WTC11 (cell line): ENCODE data around the gene ZMIZ1. TPM values are rescaled to one million over a fixed set of nuclear protein-coding genes. Genes with fewer than 3 reads are reported as not detected.

Experiments used
- ATAC-seq: fragments of 200-7000 bp; cut with Tn5 transposase; 2 replicates; pipeline ENCODE4 v1.10.0; 2021; ENCODE audit warnings: mild to moderate bottlenecking, moderate library complexity
- CTCF ChIA-PET: fragments of 300-600 bp; sonication (Branson Sonifier 250); formaldehyde crosslinking; loops from one replicate; lab custom pipeline; 2021; ENCODE audit warnings: antibody characterized with exemption; lab: Charles Lee
- POLR2A ChIA-PET: fragments of 350-600 bp; sonication (Branson Sonifier 250); formaldehyde crosslinking; loops from one replicate; lab custom pipeline; 2021; ENCODE audit warnings: antibody characterized with exemption; lab: Charles Lee
- DNase-seq: peaks from one replicate; pipeline ENCODE4 v3.0.0; 2021; ENCODE audit warnings: low spot score
- H3K27ac Mint-ChIP-seq: 2 replicates; pipeline ENCODE4 v1.8.0; 2021; ENCODE audit warnings: mixed read lengths
- H3K27me3 Mint-ChIP-seq: 2 replicates; pipeline ENCODE4 v1.8.0; 2021; ENCODE audit warnings: low read depth, mild to moderate bottlenecking, moderate library complexity, mixed read lengths
- H3K36me3 Mint-ChIP-seq: 2 replicates; pipeline ENCODE4 v1.8.0; 2021; ENCODE audit warnings: mixed read lengths
- H3K4me1 Mint-ChIP-seq: 2 replicates; pipeline ENCODE4 v1.8.0; 2022; ENCODE audit warnings: mixed read lengths
- H3K4me3 Mint-ChIP-seq: 2 replicates; pipeline ENCODE4 v1.8.0; 2021; ENCODE audit warnings: mild to moderate bottlenecking, moderate library complexity, mixed read lengths
- H3K9me3 Mint-ChIP-seq: 2 replicates; pipeline ENCODE4 v1.8.0; 2021; ENCODE audit warnings: mixed read lengths
- CREM ChIP-seq: sonication (generic); formaldehyde crosslinking; IDR thresholded peaks from 2 replicates; pipeline ENCODE4 v1.8.1; 2022; ENCODE audit warnings: mild to moderate bottlenecking, missing genetic modification reagents, moderate library complexity
- EMX1 ChIP-seq: fragments of 250-450 bp; sonication (Bioruptor Pico); IDR thresholded peaks from 2 replicates; pipeline ENCODE4 v1.8.0; 2021; ENCODE audit warnings: mild to moderate bottlenecking
- ETV6 ChIP-seq: sonication (generic); formaldehyde crosslinking; IDR thresholded peaks from 2 replicates; pipeline ENCODE4 v1.8.1; 2022; ENCODE audit warnings: mild to moderate bottlenecking, missing genetic modification reagents
- GTF2I ChIP-seq: fragments of 250-450 bp; sonication (Bioruptor Pico); conservative IDR thresholded peaks from 2 replicates; pipeline ENCODE4 v1.4.0; 2021; ENCODE audit warnings: mild to moderate bottlenecking
- HMGA2 ChIP-seq: fragments of 250-450 bp; sonication (Bioruptor Pico); IDR thresholded peaks from 2 replicates; pipeline ENCODE4 v1.4.0; 2021; ENCODE audit warnings: mild to moderate bottlenecking, moderate library complexity
- KAT7 ChIP-seq: sonication (generic); formaldehyde crosslinking; IDR thresholded peaks from 2 replicates; pipeline ENCODE4 v1.8.1; 2023; ENCODE audit warnings: missing genetic modification reagents, mild to moderate bottlenecking, borderline replicate concordance
- NR1H2 ChIP-seq: sonication (generic); formaldehyde crosslinking; IDR thresholded peaks from 2 replicates; pipeline ENCODE4 v1.9.0; 2021; ENCODE audit warnings: mild to moderate bottlenecking, moderate library complexity, missing genetic modification reagents
- NR2C2 ChIP-seq: sonication (generic); formaldehyde crosslinking; IDR thresholded peaks from 2 replicates; pipeline ENCODE4 v1.8.0; 2022; ENCODE audit warnings: mild to moderate bottlenecking, missing genetic modification reagents
- SMAD3 ChIP-seq: sonication (generic); formaldehyde crosslinking; IDR thresholded peaks from 2 replicates; pipeline ENCODE4 v1.8.0; 2022; ENCODE audit warnings: missing genetic modification reagents, mild to moderate bottlenecking, borderline replicate concordance
- SOX15 ChIP-seq: fragments of 250-450 bp; sonication (Bioruptor Pico); IDR thresholded peaks from 2 replicates; pipeline ENCODE4 v1.9.0; 2021; ENCODE audit warnings: mild to moderate bottlenecking
- TCF7 ChIP-seq: sonication (generic); formaldehyde crosslinking; IDR thresholded peaks from 2 replicates; pipeline ENCODE4 v1.8.0; 2022; ENCODE audit warnings: mild to moderate bottlenecking, low read depth, missing genetic modification reagents, moderate library complexity
- ZNF138 ChIP-seq: sonication (generic); formaldehyde crosslinking; conservative IDR thresholded peaks from 2 replicates; pipeline ENCODE4 v1.8.1; 2022; ENCODE audit warnings: mild to moderate bottlenecking, moderate library complexity, missing genetic modification reagents
- ZNF232 ChIP-seq: sonication (generic); formaldehyde crosslinking; IDR thresholded peaks from 2 replicates; pipeline ENCODE4 v1.8.0; 2022; ENCODE audit warnings: mild to moderate bottlenecking, missing genetic modification reagents
- total RNA-seq: library from RNA; stranded (reverse); gene quantifications from 3 replicates; pipeline ENCODE4 v1.2.3, GENCODE V29; 2021
- TF ChIP-seq, protein P1 (sequence below): fragments of 250-450 bp; sonication (Bioruptor Pico); IDR thresholded peaks from 2 replicates; pipeline ENCODE4 v1.8.0; 2021; ENCODE audit warnings: mild to moderate bottlenecking
- TF ChIP-seq, protein P2 (sequence below): sonication (generic); formaldehyde crosslinking; IDR thresholded peaks from 2 replicates; pipeline ENCODE4 v1.8.0; 2022; ENCODE audit warnings: mild to moderate bottlenecking, missing genetic modification reagents
- TF ChIP-seq, protein P3 (sequence below): fragments of 250-450 bp; sonication (Bioruptor Pico); IDR thresholded peaks from 2 replicates; pipeline ENCODE4 v1.9.0; 2021; ENCODE audit warnings: mild to moderate bottlenecking, borderline replicate concordance
- TF ChIP-seq, protein P4 (sequence below): sonication (generic); formaldehyde crosslinking; IDR thresholded peaks from 2 replicates; pipeline ENCODE4 v1.8.1; 2023; ENCODE audit warnings: mild to moderate bottlenecking, missing genetic modification reagents
- TF ChIP-seq, protein P5 (sequence below): sonication (generic); formaldehyde crosslinking; IDR thresholded peaks from 2 replicates; pipeline ENCODE4 v1.8.1; 2022; ENCODE audit warnings: missing genetic modification reagents, borderline replicate concordance
- TF ChIP-seq, protein P6 (sequence below): sonication (generic); formaldehyde crosslinking; IDR thresholded peaks from 2 replicates; pipeline ENCODE4 v1.8.1; 2022; ENCODE audit warnings: low read depth, missing genetic modification reagents, borderline replicate concordance
- TF ChIP-seq, protein P7 (sequence below): sonication (generic); formaldehyde crosslinking; conservative IDR thresholded peaks from 2 replicates; pipeline ENCODE4 v1.8.1; 2022; ENCODE audit warnings: mild to moderate bottlenecking, missing genetic modification reagents

ZMIZ1 gene
- total RNA-seq, 1 experiment from 2014 or later = 44.4 TPM

DNA sequence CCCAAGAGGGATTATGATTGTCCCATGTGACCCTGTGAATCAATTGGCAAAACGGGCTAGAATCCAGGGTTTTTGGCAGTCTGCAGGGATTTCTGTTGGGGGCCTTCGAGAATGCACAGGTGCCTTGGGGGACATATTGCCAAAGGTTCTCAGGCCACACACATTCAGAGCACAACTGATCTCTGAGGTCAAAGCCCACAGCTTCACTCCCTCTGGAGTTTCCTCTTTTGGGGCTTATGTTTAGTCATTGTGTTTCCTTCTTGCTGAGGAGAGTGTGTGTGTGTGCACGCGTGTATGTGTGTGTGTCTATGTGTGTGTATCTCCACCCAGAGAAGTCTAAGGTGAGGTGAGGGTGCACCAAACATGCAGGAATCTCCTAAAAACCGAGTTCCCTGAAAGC lies 287.3 kb downstream of the ZMIZ1 start (continued):
- TF ChIP-seq, protein P1, sequence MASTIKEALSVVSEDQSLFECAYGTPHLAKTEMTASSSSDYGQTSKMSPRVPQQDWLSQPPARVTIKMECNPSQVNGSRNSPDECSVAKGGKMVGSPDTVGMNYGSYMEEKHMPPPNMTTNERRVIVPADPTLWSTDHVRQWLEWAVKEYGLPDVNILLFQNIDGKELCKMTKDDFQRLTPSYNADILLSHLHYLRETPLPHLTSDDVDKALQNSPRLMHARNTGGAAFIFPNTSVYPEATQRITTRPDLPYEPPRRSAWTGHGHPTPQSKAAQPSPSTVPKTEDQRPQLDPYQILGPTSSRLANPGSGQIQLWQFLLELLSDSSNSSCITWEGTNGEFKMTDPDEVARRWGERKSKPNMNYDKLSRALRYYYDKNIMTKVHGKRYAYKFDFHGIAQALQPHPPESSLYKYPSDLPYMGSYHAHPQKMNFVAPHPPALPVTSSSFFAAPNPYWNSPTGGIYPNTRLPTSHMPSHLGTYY (CRISPR knock-in tag) = no peak

DNA sequence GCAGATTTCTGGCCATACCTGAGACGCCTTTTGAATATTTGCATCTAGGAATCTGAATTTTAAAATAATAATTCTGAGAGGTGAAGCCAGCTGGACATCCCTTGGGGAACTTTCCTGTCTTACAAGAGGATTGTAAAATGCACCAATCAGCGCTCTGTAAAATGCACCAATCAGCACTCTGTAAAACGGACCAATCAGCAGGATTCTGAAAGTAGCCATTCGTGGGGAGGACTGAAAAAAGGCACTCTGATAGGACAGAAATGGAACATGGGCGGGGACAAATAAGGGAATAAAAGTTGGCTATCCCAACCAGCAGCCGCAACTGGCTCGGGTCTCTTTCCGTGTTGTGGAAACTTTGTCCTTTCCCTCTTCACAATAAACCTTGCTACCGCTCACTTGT lies 288.4 kb downstream of the ZMIZ1 start:
- DNase-seq (no peak), ATAC-seq (no peak)
- H3K4me1 Mint-ChIP-seq = no peaks in the 10 kb centered on the region
- H3K36me3 Mint-ChIP-seq = peaks cover 47% of the 10 kb centered on the region
- TF ChIP-seq NR2C2 (CRISPR knock-in tag) (no peak), TCF7 (no peak), SMAD3 (CRISPR knock-in tag) (no peak)
- TF ChIP-seq, protein P2, sequence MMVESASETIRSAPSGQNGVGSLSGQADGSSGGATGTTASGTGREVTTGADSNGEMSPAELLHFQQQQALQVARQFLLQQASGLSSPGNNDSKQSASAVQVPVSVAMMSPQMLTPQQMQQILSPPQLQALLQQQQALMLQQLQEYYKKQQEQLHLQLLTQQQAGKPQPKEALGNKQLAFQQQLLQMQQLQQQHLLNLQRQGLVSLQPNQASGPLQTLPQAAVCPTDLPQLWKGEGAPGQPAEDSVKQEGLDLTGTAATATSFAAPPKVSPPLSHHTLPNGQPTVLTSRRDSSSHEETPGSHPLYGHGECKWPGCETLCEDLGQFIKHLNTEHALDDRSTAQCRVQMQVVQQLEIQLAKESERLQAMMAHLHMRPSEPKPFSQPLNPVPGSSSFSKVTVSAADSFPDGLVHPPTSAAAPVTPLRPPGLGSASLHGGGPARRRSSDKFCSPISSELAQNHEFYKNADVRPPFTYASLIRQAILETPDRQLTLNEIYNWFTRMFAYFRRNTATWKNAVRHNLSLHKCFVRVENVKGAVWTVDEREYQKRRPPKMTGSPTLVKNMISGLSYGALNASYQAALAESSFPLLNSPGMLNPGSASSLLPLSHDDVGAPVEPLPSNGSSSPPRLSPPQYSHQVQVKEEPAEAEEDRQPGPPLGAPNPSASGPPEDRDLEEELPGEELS (CRISPR knock-in tag) = no peak
- TF ChIP-seq, protein P3, sequence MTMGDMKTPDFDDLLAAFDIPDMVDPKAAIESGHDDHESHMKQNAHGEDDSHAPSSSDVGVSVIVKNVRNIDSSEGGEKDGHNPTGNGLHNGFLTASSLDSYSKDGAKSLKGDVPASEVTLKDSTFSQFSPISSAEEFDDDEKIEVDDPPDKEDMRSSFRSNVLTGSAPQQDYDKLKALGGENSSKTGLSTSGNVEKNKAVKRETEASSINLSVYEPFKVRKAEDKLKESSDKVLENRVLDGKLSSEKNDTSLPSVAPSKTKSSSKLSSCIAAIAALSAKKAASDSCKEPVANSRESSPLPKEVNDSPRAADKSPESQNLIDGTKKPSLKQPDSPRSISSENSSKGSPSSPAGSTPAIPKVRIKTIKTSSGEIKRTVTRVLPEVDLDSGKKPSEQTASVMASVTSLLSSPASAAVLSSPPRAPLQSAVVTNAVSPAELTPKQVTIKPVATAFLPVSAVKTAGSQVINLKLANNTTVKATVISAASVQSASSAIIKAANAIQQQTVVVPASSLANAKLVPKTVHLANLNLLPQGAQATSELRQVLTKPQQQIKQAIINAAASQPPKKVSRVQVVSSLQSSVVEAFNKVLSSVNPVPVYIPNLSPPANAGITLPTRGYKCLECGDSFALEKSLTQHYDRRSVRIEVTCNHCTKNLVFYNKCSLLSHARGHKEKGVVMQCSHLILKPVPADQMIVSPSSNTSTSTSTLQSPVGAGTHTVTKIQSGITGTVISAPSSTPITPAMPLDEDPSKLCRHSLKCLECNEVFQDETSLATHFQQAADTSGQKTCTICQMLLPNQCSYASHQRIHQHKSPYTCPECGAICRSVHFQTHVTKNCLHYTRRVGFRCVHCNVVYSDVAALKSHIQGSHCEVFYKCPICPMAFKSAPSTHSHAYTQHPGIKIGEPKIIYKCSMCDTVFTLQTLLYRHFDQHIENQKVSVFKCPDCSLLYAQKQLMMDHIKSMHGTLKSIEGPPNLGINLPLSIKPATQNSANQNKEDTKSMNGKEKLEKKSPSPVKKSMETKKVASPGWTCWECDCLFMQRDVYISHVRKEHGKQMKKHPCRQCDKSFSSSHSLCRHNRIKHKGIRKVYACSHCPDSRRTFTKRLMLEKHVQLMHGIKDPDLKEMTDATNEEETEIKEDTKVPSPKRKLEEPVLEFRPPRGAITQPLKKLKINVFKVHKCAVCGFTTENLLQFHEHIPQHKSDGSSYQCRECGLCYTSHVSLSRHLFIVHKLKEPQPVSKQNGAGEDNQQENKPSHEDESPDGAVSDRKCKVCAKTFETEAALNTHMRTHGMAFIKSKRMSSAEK = no peak
- TF ChIP-seq, protein P4, sequence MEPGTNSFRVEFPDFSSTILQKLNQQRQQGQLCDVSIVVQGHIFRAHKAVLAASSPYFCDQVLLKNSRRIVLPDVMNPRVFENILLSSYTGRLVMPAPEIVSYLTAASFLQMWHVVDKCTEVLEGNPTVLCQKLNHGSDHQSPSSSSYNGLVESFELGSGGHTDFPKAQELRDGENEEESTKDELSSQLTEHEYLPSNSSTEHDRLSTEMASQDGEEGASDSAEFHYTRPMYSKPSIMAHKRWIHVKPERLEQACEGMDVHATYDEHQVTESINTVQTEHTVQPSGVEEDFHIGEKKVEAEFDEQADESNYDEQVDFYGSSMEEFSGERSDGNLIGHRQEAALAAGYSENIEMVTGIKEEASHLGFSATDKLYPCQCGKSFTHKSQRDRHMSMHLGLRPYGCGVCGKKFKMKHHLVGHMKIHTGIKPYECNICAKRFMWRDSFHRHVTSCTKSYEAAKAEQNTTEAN (CRISPR knock-in tag) = no peak
- TF ChIP-seq, protein P5, sequence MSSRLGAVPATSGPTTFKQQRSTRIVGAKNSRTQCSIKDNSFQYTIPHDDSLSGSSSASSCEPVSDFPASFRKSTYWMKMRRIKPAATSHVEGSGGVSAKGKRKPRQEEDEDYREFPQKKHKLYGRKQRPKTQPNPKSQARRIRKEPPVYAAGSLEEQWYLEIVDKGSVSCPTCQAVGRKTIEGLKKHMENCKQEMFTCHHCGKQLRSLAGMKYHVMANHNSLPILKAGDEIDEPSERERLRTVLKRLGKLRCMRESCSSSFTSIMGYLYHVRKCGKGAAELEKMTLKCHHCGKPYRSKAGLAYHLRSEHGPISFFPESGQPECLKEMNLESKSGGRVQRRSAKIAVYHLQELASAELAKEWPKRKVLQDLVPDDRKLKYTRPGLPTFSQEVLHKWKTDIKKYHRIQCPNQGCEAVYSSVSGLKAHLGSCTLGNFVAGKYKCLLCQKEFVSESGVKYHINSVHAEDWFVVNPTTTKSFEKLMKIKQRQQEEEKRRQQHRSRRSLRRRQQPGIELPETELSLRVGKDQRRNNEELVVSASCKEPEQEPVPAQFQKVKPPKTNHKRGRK (CRISPR knock-in tag) = no peak
- no peaks in the 10 kb centered on the region for H3K27me3 Mint-ChIP-seq
- no peak overlapping the region for H3K27ac Mint-ChIP-seq
- POLR2A ChIA-PET = no interaction called here
- no peak overlapping the region for H3K4me3 Mint-ChIP-seq
- H3K9me3 Mint-ChIP-seq = peaks cover 16% of the 10 kb centered on the region
- CTCF ChIA-PET = interaction anchor here (0.7 to 3.1 kb wide), 2 partner anchors 9 to 422 kb away, joined by 8 to 21 read pairs; partner anchors contain the start of gene PPIF

DNA sequence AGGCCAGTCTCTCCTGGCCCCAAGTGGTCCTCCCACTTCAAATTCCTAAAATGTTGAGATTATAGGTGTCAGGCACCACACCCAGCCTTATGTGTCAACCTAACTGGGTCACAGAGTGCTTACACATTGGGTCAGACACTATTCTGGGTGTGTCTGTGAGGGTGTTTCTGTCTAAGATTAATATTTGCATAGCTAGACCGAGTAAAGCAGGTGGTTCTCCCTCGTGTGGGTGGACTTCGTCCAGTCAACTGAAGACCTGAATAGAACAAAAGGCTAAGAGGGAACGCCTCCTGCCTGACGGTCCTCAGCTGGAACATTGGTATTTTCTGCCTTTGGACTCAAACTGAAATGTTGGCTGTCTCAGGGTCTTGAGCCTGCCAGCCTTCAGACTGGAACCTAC lies 290.0 kb downstream of the ZMIZ1 start:
- peaks cover 32% of the 10 kb centered on the region for H3K36me3 Mint-ChIP-seq
- ATAC-seq = no peak
- CTCF ChIA-PET = interaction anchor here (0.7 to 3.1 kb wide), 5 partner anchors 8 to 129 kb away, joined by 4 to 21 read pairs (median 6); partner anchors contain the start of gene PPIF
- no peak for DNase-seq
- H3K9me3 Mint-ChIP-seq = peaks cover 19% of the 10 kb centered on the region
- no peak overlapping the region for H3K4me3 Mint-ChIP-seq
- no peaks in the 10 kb centered on the region for H3K4me1 Mint-ChIP-seq
- no peak overlapping the region for H3K27ac Mint-ChIP-seq
- POLR2A ChIA-PET = no interaction called here
- peaks cover 2% of the 10 kb centered on the region for H3K27me3 Mint-ChIP-seq
- TF ChIP-seq HMGA2 (CRISPR knock-in tag) (no peak), EMX1 (CRISPR knock-in tag) (no peak), ZNF138 (CRISPR knock-in tag) (no peak), NR1H2 (no peak), KAT7 (no peak), ETV6 (no peak), SOX15 (CRISPR knock-in tag) (no peak), CREM (CRISPR knock-in tag) (no peak), GTF2I (no peak), ZNF232 (CRISPR knock-in tag) (no peak), NR2C2 (CRISPR knock-in tag) (no peak)
- TF ChIP-seq, protein P6, sequence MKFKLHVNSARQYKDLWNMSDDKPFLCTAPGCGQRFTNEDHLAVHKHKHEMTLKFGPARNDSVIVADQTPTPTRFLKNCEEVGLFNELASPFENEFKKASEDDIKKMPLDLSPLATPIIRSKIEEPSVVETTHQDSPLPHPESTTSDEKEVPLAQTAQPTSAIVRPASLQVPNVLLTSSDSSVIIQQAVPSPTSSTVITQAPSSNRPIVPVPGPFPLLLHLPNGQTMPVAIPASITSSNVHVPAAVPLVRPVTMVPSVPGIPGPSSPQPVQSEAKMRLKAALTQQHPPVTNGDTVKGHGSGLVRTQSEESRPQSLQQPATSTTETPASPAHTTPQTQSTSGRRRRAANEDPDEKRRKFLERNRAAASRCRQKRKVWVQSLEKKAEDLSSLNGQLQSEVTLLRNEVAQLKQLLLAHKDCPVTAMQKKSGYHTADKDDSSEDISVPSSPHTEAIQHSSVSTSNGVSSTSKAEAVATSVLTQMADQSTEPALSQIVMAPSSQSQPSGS (CRISPR knock-in tag) = no peak
- TF ChIP-seq, protein P4 (CRISPR knock-in tag) = no peak
- TF ChIP-seq, protein P7, sequence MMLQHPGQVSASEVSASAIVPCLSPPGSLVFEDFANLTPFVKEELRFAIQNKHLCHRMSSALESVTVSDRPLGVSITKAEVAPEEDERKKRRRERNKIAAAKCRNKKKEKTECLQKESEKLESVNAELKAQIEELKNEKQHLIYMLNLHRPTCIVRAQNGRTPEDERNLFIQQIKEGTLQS = no peak
